Measurements from ENCODE around the gene LIX1L.

LIX1L gene

DNA sequence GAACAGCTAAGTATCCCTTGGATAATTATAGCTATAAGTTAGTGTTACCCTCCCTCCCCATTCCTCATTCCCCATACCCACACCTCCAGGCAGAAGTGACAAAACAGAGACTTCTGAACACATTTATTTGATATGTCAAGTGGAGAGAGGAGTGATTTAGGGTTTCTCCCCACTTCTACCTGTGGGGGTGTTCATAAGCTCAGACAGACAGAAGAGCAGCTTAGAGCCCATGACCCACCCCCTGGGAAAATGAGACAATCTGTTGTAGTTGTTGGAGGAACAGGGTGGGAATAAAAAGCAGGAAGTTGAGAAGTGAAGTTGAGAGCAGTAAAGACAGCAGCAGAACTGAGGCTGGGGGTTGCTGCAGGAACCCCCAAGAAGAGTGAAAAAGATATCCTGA, 1.5 kb upstream of the LIX1L start:
- TF ChIP-seq, protein P1, sequence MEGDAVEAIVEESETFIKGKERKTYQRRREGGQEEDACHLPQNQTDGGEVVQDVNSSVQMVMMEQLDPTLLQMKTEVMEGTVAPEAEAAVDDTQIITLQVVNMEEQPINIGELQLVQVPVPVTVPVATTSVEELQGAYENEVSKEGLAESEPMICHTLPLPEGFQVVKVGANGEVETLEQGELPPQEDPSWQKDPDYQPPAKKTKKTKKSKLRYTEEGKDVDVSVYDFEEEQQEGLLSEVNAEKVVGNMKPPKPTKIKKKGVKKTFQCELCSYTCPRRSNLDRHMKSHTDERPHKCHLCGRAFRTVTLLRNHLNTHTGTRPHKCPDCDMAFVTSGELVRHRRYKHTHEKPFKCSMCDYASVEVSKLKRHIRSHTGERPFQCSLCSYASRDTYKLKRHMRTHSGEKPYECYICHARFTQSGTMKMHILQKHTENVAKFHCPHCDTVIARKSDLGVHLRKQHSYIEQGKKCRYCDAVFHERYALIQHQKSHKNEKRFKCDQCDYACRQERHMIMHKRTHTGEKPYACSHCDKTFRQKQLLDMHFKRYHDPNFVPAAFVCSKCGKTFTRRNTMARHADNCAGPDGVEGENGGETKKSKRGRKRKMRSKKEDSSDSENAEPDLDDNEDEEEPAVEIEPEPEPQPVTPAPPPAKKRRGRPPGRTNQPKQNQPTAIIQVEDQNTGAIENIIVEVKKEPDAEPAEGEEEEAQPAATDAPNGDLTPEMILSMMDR (IDR thresholded peaks at IDR 0.05) = no peak
- Histone ChIP-seq H3K27me3 (ENCODE audit: control insufficient read depth, insufficient read depth, low read length) (no peaks in the 10 kb centered on the region), H3K9me3 (ENCODE audit: control insufficient read depth, low read length) (no peaks in the 10 kb centered on the region), H3K27ac (no peak overlapping the region), H3K4me2 (ENCODE audit: low read length) (no peak overlapping the region), H3K36me3 (ENCODE audit: control insufficient read depth, insufficient read depth, low read length) (no peaks in the 10 kb centered on the region), H2AFZ (no peak overlapping the region), H3K4me3 (ENCODE audit: low read depth, low read length) (no peak overlapping the region), H3K79me2 (peaks cover 3% of the 10 kb centered on the region), H3K9ac (no peak overlapping the region), H3K4me1 (peaks cover 10% of the 10 kb centered on the region)

DNA sequence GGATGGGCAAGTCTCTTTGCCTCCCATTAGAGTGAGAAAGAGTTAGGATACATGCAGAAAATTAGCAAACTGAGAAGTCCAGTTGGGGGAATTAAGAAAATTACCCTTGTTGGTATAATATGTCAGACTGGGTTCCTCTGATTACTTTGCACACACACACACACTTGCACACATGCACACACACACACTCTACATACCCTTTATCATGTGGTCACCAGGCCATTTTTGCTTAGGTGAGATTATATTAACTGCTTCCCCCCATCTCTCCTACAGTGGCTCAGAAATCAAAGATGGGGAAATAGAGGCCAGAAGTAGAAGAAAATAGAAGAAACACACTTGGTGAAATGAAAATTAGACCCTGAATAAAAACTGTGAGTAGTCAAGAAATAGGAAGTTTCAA, 917 bp upstream of the LIX1L start:
- H3K27me3 ChIP-seq (ENCODE audit: control insufficient read depth, insufficient read depth, low read length) = no peaks in the 10 kb centered on the region
- H3K27ac ChIP-seq = no peak overlapping the region
- H3K9ac ChIP-seq = no peak overlapping the region

DNA sequence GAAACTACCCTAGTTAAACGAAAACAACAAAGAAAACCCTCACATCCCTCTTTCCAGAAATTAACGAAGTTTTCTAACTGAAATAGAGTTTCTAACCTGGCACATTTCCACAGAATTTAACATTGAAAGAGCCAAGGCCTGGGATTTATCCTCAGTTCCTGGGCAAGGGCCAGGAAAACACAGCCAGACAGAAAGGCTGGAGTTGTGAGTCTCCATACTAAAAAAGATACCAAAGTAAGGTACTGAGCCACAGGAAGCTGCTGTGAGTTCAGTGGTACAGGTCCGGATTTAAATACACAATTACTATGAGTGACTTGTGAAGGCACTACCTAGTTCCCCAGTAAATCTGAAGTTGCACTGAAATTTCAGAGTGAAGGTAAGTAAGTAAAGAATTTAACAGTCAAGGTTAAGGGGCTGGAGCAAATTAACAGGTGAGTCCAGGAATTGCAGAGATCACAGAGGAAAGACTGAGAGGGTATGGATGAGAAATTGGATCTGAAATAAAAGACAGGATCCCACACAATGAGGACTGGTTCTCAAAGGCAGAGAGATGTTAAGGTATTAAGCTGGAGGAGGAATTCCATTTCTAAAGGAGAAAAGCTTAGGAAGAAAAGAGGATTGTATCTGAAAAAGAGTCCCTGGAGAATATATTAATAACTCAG, 905 bp downstream of the LIX1L start:
- Histone ChIP-seq H2AFZ (peak overlapping the region; percentile 71), H3K79me2 (peaks cover 3% of the 10 kb centered on the region), H3K9me3 (ENCODE audit: control insufficient read depth, low read length) (no peaks in the 10 kb centered on the region), H3K4me2 (ENCODE audit: low read length) (peak overlapping the region; percentile 84), H3K4me1 (peaks cover 5% of the 10 kb centered on the region), H3K27me3 (ENCODE audit: control insufficient read depth, insufficient read depth, low read length) (no peaks in the 10 kb centered on the region), H3K9ac (no peak overlapping the region), H3K27ac (peak overlapping the region; percentile 83), H3K36me3 (ENCODE audit: control insufficient read depth, insufficient read depth, low read length) (no peaks in the 10 kb centered on the region), H3K4me3 (ENCODE audit: low read depth, low read length) (peak overlapping the region; percentile 55)
- TF ChIP-seq, protein P1 (IDR thresholded peaks at IDR 0.05) = no peak

More for the DNA sequence above, 917 bp upstream of the LIX1L start:
- Histone ChIP-seq H3K36me3 (ENCODE audit: control insufficient read depth, insufficient read depth, low read length) (no peaks in the 10 kb centered on the region), H3K4me3 (ENCODE audit: low read depth, low read length) (no peak overlapping the region), H3K79me2 (peaks cover 3% of the 10 kb centered on the region), H2AFZ (no peak overlapping the region), H3K4me1 (peaks cover 10% of the 10 kb centered on the region), H3K9me3 (ENCODE audit: control insufficient read depth, low read length) (no peaks in the 10 kb centered on the region), H3K4me2 (ENCODE audit: low read length) (no peak overlapping the region)
- TF ChIP-seq, protein P1 (IDR thresholded peaks at IDR 0.05) = no peak

DNA sequence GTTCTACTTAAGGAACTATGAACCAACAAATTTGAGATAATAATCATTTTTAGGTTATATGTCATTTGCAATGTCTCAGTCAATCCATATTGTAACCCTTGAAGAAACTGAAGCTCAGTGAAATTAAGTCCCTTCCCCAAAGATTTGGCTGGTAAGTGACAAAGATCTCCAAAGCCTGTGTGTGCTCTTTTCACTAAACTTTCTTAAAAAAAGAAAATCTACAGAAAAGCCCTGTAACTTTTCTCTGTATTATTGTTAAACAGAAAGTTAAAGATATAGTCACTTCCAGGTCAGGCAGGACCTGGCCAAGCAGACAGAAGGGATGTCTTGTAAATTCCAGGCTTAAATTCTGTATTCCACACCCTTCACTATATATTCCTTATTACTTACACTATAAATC, 1.5 kb downstream of the LIX1L start:
- Histone ChIP-seq H3K4me1 (peaks cover 5% of the 10 kb centered on the region), H3K27me3 (ENCODE audit: control insufficient read depth, insufficient read depth, low read length) (no peaks in the 10 kb centered on the region), H3K4me3 (ENCODE audit: low read depth, low read length) (peak overlapping the region; percentile 55), H3K4me2 (ENCODE audit: low read length) (peak overlapping the region; percentile 84), H3K9me3 (ENCODE audit: control insufficient read depth, low read length) (no peaks in the 10 kb centered on the region), H3K9ac (no peak overlapping the region), H2AFZ (no peak overlapping the region), H3K27ac (peak overlapping the region; percentile 83), H3K79me2 (peaks cover 7% of the 10 kb centered on the region), H3K36me3 (ENCODE audit: control insufficient read depth, insufficient read depth, low read length) (no peaks in the 10 kb centered on the region)
- TF ChIP-seq, protein P1 (IDR thresholded peaks at IDR 0.05) = no peak

DNA sequence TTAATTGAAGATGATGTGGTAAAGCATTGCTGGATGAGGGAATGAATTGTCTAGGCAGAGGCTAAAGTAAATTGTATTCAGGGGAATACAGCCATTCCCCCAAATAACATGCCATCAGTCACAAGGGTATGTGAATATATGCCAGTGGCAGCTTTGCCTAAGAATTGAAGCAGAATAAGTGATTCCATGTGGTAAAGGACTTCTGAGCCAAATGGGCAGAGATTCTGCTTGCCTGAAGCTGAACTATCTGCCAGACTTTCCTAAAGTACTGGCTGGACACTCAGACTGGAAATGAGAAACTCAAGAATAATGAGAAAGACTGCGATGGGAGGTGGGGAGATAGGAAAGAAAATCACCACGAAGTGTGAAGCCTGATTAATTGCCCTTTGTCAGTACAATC, 2.4 kb downstream of the LIX1L start:
- Histone ChIP-seq H3K36me3 (ENCODE audit: control insufficient read depth, insufficient read depth, low read length) (no peaks in the 10 kb centered on the region), H3K9ac (no peak overlapping the region), H3K4me2 (ENCODE audit: low read length) (no peak overlapping the region), H3K4me3 (ENCODE audit: low read depth, low read length) (no peak overlapping the region), H3K79me2 (peaks cover 4% of the 10 kb centered on the region), H3K9me3 (ENCODE audit: control insufficient read depth, low read length) (no peaks in the 10 kb centered on the region), H3K4me1 (peaks cover 5% of the 10 kb centered on the region), H2AFZ (no peak overlapping the region), H3K27ac (no peak overlapping the region), H3K27me3 (ENCODE audit: control insufficient read depth, insufficient read depth, low read length) (no peaks in the 10 kb centered on the region)
- TF ChIP-seq, protein P1 (IDR thresholded peaks at IDR 0.05) = no peak
